ENCODE measurements around the gene MAST3.
"Not testable (repeated sequence)": the region's sequence is repeated elsewhere in the genome, so short reads cannot be mapped to it uniquely, and the experiment has no call there.

The MAST3 gene

DNA sequence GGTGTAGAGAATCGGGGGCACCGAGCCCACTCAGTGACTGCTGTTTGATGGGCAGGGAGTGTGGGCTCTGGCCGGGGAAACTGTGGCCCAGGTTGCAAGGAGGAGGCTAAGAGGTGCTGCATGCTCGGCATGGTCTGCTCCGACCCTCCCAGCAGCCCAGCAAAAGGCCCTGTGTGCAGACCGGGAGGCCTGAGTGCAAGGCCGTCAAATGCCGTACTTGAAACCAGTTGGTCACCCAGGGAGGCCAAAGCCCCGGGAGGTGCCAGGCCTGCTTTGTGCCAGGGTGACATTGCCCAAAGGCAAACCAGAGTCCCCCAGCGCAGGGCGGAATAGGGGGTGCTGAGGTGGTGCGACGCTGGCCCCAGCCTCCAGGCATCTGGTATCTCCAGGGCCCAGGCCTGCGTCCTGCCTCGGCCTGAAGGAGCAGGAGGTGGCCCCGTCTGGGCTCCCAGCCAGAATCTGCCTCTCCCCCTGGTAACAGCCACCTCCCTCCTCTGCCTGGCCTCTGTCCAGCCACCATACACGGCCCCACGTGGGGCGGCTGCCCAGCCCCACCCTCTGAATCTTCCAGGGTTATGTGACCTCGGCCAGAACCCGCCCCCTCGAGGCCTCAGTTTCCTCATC is 59.4 kb downstream of the MAST3 start:
- no peak for TF ChIP-seq CTCF (IDR thresholded peaks at IDR 0.05; ENCODE audit: insufficient read depth, low read depth, low read length, missing control alignments)
- no peak for DNase-seq (ENCODE audit: low read depth)
- no peak overlapping the region for H3K4me3 ChIP-seq (ENCODE audit: low read depth, low read length)

DNA sequence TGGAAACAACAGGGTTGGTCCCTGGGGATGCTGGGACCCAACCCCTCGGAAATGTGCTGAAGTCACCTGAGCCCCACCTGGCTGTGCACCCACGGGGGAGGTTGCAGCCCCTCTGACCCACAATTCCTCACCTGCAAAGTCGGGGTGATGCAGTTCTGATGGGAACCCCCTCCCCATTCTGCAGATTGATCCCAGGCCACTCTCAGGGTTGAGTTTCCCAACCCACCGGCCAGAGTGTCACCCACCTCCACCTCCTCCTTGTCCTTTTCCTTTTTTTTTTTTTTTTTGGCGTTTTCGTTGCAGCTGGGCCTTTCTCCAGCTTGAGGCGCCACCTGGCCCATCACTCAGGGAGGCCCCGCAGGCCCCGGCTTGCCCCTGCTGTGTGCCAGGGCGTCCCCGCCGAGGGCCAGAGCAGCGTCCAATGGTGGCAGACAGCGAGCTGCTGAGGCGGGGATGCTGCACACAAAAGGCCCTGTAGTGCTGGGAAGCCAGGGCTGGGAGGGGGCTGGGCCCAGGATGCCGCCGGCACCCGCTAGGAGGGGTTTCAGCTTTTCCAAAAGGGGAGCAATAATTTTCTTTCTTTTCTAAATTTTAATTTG is 60.0 kb downstream of the MAST3 start:
- no peak for DNase-seq (ENCODE audit: low read depth)
- TF ChIP-seq CTCF (IDR thresholded peaks at IDR 0.05; ENCODE audit: insufficient read depth, low read depth, low read length, missing control alignments), result no peak
- H3K4me3 ChIP-seq (ENCODE audit: low read depth, low read length), result no peak overlapping the region

DNA sequence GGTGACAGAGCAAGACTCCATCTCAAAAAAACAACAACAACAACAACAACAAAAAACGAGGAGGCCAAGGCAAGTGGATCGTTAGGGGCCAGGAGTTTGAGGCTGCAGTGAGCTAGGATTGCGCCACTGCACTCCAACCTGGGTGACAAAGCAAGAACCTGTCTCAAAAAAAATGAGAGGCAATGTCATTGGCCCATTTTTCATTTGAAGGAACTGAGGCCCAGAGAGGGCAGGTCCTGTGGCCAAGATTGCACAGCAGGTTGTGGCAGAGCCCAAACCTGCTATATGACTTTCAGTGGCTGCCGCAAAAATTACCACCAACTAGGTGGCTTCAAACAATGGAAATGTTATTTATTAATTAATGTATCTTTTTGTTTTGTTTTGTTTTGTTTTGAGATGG is 60.9 kb downstream of the MAST3 start:
- H3K4me3 ChIP-seq (ENCODE audit: low read depth, low read length), result no peak overlapping the region
- no peak for DNase-seq (ENCODE audit: low read depth)
- no peak for TF ChIP-seq CTCF (IDR thresholded peaks at IDR 0.05; ENCODE audit: insufficient read depth, low read depth, low read length, missing control alignments)

DNA sequence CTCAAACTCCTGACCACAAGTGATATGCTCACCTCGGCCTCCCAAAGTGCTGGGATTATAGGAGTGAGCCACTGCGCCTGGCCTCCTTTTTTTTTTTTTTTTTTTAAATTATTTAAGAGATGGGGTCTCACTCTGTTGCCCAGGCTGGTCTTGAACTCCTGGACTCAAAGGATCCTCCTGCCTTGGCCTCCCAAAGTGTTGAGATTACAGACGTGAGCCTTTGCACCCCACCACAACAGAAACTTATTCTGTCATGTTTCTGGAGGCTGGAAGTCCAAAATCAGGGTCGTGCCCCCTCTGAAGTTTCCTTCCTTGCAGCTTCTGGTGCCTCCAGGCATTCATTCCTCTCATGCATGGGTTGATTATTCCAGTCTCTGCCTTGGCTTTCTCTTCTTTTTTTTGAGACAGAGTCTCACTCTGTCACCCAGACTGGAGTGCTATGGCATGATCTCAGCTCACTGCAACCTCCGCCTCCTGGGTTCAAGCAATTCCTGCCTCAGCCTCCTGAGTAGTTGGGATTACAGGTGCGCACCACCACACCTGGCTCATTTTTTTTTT is 61.6 kb downstream of the MAST3 start:
- DNase-seq (ENCODE audit: low read depth); H3K4me3 ChIP-seq (ENCODE audit: low read depth, low read length): not testable (repeated sequence)

DNA sequence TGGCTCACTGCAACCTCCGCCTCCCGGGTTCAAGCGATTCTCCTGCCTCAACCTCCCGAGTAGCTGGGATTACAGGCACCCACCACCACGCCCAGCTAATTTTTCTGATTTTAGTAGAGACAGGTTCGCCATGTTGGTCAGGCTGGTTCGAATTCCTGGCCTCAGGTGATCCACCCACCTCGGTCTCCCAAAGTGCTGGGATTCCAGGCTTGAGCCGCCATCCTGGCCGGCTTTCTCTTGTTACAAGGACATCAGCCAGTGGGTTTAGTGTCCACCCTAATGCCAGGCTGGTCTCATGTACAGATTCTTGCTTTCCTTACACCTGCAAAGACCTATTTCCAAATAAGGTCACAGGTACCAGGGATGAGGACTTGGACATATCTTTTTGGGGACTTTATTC is 62.2 kb downstream of the MAST3 start:
- DNase-seq (ENCODE audit: low read depth), result no peak
- H3K4me3 ChIP-seq (ENCODE audit: low read depth, low read length), result no peak overlapping the region
- no peak for TF ChIP-seq CTCF (IDR thresholded peaks at IDR 0.05; ENCODE audit: insufficient read depth, low read depth, low read length, missing control alignments)

GRCh38 chr19:18160493-18160970 is 63.0 kb downstream of the MAST3 start:
- TF ChIP-seq CTCF (IDR thresholded peaks at IDR 0.05; ENCODE audit: insufficient read depth, low read depth, low read length, missing control alignments), result no peak
- DNase-seq (ENCODE audit: low read depth), result no peak
- peak overlapping the region; percentile 44 for H3K4me3 ChIP-seq (ENCODE audit: low read depth, low read length)

DNA sequence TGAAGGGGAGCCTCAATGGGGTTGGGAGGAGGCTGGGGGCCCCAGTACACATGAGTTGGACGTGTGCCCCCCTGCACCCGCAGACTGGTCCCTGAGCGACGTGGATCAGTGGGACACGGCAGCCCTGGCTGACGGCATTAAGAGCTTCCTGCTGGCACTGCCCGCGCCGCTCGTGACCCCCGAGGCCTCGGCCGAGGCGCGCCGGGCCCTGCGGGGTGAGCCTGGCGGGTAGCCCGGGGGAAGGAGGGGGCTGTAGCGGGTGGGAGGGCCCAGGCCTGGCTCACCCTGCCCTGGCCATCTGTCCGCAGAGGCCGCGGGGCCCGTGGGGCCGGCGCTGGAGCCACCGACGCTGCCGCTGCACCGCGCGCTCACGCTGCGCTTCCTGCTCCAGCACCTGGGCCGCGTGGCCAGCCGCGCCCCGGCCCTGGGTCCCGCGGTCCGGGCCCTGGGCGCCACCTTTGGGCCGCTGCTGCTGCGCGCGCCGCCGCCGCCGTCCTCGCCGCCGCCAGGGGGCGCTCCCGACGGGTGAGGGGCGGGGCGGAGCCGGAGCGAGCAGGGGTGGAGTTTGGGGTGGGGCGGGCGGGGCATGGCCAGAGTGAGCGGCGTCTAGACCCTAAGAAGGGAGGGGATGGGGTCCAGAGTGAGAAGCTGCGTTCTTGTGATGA is 63.5 kb downstream of the MAST3 start:
- H3K4me3 ChIP-seq (ENCODE audit: low read depth, low read length), result peak overlapping the region; percentile 44
- DNase-seq (ENCODE audit: low read depth), result peak; percentile 85
- TF ChIP-seq CTCF (IDR thresholded peaks at IDR 0.05; ENCODE audit: insufficient read depth, low read depth, low read length, missing control alignments), result peak; percentile 66

All from GM12865 (cell line).